Activated T-helper 1 cell treated with Interleukin-2 at 50 U/mL for 16 hours (primary cell): ENCODE measurements around the gene NUF2.
"Not testable (repeated sequence)": the region's sequence is repeated elsewhere in the genome, so short reads cannot be mapped to it uniquely, and the experiment has no call there.

Experiments used
- DNase-seq: peaks from one replicate; pipeline ENCODE4 v3.0.0-alpha.2; 2020; ENCODE audit warnings: low read depth

The NUF2 gene

GRCh38 chr1:163335216-163335615, 13.5 kb downstream of the NUF2 start:
- no peak for DNase-seq

- no peak for DNase-seq
These were observed 15.9 kb downstream of the NUF2 start for GRCh38 chr1:163337631-163338030.

GRCh38 chr1:163346326-163346870, 24.6 kb downstream of the NUF2 start:
- DNase-seq, result no peak

DNA sequence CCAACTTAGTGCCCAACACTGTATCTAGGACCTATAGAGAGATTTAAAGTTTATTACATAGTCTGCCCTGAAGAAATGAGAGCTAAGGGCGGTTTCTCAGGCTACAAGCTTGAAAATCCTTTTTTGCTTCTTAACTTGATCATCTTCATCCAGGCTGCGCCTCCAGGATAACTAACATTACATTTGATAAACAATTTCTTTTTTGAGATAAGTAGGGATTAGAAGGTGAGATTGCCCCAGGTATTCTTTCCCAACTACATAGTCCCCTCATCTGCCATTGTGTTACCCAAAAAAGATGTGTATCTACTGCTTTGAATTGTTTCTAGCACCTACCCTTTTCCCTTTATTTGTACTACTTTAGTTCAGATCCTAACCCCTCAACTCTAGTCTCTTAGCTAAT, 25.4 kb downstream of the NUF2 start:
- DNase-seq, result no peak

DNA sequence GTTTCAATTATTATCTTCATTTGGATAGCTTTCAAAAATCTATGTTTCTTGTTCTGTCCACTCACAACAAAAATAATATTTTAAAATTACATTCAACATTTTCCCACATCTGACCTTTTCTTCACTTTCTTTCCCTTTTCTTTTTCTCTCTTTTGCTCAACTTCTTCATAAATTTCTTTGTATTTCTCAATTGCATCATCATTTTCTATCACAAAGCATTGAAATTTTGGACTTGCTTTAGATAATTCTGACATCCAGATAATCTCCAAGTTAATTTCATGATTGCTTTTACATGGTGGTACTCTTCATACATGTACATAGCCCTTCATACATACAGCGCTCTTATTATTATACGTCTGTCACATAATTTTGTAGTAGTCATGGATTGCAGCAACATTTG, 30.2 kb downstream of the NUF2 start:
- no peak for DNase-seq

GRCh38 chr1:163357378-163357777, 35.6 kb downstream of the NUF2 start:
- no peak for DNase-seq

- DNase-seq, result not testable (repeated sequence)
These were observed 36.4 kb downstream of the NUF2 start for GRCh38 chr1:163358172-163358571.

DNA sequence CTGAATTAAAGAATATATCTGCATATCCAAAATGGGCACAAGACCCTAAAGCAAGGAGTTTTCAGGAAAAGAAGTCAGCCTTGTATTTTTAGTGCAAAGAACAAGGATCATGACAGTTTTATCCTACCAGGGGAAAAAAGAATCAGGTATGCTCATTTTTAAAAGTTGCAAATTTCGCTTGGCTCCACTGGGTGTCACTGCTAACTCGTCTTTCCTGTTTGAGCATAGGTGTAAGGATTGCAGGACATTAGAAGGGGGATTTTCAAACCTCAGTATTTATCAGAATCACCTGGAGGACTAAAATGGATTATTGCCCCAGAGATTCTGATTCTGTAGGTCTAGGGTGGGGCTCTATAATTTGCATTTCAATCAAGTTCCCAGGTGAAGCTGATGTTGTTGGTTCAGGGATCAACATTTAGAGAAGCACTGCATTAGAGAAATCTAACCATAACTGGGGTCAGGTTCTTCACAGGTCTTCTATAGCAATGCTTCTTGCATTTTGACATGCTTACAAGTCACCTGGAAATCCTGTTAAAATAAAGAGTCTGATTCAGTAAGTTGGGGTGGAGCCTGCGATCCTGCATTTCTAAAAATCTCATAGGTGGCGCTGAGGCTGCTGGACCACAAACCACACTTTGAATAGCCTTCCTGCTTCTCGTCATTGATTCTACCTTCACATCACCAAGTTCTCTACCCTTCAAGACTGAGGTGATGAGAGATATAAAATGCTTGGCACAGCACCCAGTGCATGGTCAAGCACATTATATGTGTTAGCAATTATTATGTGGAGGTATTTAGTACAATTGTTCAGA, 39.6 kb downstream of the NUF2 start:
- DNase-seq, result no peak

DNA sequence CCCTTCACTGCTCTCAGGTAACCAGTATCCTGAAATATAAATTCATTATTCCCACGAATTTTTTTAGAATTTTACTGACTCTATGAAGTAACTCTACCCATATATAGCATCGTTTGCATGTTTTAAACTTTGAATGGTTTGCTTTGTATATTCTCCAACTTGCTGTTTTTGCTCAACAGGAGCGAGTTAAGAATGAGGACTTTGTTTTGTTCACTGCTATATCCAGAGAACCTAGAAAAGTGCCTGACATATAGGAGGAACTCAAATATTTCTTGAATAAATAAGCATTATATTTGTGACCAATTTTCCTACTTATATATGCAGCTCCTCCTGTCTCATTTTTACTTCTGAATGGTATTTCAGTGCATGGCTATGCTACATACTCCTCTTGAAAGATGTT, 43.4 kb downstream of the NUF2 start:
- no peak for DNase-seq

- DNase-seq, result no peak
These were observed 44.8 kb downstream of the NUF2 start for GRCh38 chr1:163366555-163366954.

DNA sequence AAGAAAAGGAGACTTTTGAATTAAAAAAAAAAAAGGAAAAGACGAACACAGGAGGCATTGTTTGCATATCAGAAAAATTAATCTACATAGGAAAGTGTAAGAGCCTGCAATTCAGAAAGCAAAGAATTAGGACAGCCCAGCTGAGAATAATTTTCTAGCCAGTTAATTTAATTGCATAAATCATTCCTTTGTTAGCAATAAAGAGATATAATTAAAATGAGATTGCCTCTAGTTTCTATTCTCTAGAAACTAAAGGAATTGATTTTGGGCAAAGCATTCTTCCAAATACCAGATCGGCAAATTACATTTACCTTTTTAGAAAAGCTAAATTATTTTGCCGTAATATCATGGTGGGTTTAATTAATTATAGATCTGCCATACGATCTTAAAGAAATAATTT, 46.0 kb downstream of the NUF2 start:
- no peak for DNase-seq

DNA sequence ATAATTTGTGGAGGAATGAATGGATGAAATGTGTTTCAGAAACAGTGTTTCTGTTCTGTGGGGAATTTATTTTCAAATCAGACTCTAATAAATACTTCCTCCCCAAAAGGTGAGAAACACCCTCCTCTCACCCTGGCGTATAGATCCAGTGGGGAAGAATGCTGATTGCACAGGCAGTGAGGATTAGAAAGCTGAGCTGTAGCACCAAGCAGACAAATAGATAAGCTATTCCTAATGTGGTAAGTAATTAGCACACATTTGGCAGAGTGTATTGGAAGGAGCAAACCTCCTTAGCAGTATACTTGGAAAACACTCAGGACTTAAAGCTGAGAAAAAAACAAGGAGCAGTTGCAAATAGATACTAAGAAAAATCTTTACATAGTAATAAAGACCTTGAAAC, 50.8 kb downstream of the NUF2 start:
- DNase-seq, result no peak

- DNase-seq, result no peak
These were observed 56.8 kb downstream of the NUF2 start for GRCh38 chr1:163378554-163378953.

DNA sequence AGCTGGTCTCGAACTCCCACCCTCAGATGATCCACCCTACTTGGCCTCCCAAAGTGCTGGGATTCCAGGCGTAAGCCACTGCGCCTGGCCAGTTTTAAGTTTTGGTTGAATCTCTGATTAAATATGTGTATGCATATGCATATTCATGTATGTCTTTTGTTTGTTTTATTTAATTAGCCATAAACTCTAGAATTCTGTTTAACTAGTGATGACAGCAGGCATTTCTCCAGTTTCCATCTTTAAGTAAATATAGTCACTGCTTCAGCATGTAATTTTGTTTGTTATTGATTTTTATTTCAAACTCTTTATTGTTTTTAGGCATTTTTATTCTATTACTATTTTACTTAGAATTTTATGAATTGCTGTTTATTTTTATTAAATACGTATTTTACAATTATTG, 58.0 kb downstream of the NUF2 start:
- DNase-seq, result no peak

DNA sequence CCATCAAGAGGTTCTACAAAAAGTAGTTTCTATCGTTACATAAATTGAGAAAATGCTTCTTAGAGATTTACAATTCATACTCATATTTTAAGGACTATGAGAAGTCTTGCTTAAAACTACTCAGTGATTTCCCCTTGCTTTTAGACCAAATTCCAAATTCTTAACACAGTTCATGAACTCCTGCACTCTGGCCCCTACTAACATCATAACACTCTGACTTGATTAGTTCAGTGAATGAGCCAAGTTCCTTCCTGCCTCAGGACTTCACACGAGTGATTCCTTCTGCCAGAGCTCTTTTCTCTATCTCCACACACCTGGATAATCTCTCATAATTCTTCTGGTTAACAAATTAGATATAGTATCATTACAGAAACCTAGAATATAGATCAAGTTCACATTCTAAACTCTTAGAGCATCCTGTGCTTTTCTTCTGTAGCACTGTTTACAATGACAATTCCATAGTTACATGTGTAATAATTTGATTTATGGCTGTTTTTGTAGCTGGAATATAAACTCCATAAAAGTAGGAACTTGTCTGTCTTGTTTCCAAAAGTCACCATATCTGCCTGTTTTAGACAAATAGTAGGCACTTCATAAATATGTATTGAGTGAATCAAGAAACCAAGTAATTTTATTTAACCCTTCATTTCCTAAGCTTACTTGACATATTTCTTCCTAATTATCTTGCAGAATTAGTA, 59.9 kb downstream of the NUF2 start:
- no peak for DNase-seq

GRCh38 chr1:163382395-163382794, 60.6 kb downstream of the NUF2 start:
- no peak for DNase-seq

DNA sequence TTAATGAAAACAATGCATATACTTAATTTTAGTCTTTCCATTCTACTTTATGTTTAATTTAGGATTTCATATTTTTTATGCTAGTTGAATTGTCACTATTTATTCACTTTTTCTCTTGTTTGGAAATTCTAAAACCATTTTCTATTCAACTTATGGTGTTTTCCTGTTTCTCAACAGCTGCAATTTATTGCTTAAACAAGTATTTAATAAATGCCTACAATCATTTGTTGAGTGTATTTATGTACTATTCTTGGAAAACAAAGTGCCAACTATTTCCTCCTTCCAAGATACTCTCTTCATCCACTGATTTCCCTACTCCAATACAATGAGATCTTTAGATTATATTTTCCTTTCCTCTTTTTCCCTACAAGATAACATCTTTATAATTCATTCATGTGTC, 65.4 kb downstream of the NUF2 start:
- DNase-seq, result no peak

DNA sequence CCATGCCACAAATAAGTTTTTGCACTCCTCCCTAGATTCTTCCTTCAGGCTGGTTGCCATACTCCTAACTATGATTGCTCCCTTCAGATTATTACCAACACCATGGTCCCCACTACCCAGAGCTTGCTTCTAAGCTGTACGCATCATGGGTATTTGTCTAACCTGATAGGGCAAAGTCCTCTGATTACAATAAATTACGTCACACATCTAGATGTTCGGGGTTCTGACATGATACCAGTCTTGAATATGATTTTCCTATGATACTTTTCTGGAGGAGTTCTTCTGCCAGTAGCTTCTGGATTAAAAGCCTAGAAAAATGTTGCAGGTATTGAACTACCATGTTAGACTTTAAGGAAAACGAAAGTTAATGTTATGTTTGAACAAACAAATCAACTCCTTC, 67.2 kb downstream of the NUF2 start:
- DNase-seq, result no peak

- DNase-seq, result no peak
These were observed 74.0 kb downstream of the NUF2 start for GRCh38 chr1:163395790-163396189.

GRCh38 chr1:163397451-163398200, 75.9 kb downstream of the NUF2 start:
- no peak for DNase-seq

DNA sequence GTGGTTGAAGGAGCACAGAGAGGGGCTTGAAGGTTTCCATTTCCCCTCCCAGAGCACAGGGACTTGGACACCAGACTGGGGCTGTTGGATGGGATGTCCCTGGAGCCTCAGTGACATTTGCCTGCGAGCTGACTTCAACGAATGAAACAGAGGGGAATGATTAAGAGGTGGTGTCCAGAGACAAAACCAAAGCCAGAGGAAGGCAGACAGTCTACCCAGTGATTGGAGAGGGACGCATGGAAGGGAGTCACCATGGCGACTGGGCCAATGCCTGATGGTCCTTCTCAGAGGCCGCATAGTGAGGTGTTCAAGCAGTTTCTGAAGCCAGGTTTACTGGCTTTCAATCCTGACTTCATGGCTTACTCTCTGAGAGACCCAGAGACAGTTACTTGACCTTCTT, 77.2 kb downstream of the NUF2 start:
- DNase-seq, result no peak

GRCh38 chr1:163399976-163400601, 78.3 kb downstream of the NUF2 start:
- no peak for DNase-seq
